ENCODE results near the gene RGS19.

DNA sequence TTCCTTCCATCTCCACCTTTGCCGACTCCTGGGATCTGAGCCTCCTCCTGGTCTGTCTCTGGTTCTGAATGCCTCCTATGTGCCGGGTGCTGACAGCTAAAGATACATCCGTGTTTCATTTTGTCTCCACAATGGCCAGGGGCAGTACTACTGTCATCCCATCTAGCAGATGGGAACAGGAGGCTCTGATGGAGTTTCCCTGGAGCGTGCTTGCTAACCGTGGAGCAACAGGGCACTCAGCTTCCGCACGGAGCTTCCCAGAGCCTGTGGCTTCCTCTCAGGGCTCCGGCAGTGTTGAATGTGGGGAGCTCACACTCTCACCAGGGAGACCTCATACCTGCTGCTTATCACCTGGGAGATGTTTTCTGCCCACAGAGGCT is 40.0 kb upstream of the RGS19 start:
- no peak for TF ChIP-seq EP300 (IDR thresholded peaks at IDR 0.05)
- TF ChIP-seq, protein P1, sequence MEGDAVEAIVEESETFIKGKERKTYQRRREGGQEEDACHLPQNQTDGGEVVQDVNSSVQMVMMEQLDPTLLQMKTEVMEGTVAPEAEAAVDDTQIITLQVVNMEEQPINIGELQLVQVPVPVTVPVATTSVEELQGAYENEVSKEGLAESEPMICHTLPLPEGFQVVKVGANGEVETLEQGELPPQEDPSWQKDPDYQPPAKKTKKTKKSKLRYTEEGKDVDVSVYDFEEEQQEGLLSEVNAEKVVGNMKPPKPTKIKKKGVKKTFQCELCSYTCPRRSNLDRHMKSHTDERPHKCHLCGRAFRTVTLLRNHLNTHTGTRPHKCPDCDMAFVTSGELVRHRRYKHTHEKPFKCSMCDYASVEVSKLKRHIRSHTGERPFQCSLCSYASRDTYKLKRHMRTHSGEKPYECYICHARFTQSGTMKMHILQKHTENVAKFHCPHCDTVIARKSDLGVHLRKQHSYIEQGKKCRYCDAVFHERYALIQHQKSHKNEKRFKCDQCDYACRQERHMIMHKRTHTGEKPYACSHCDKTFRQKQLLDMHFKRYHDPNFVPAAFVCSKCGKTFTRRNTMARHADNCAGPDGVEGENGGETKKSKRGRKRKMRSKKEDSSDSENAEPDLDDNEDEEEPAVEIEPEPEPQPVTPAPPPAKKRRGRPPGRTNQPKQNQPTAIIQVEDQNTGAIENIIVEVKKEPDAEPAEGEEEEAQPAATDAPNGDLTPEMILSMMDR (IDR thresholded peaks at IDR 0.05): no peak
- no peak for TF ChIP-seq POLR2A (IDR thresholded peaks at IDR 0.05)
